GM12873 (cell line): ENCODE data around the gene OR2A12.

Experiments used
- CTCF ChIP-seq: IDR thresholded peaks from 2 replicates; pipeline ENCODE4 v1.5.1; 2012; ENCODE audit warnings: low read depth, mild to moderate bottlenecking, moderate library complexity, low read length, control low read depth; ENCODE audit not compliant: insufficient read depth; ENCODE audit errors: missing control alignments

The OR2A12 gene

GRCh38 chr7:144090667-144091066 is 4.6 kb downstream of the OR2A12 start:
- no peak for TF ChIP-seq CTCF

- TF ChIP-seq CTCF, result no peak
Measured at GRCh38 chr7:144098776-144099175, 12.7 kb downstream of the OR2A12 start.

GRCh38 chr7:144100607-144101006 is 14.5 kb downstream of the OR2A12 start:
- no peak for TF ChIP-seq CTCF

GRCh38 chr7:144102041-144102440 is 16.0 kb downstream of the OR2A12 start:
- TF ChIP-seq CTCF, result no peak

GRCh38 chr7:144105211-144105610 is 19.1 kb downstream of the OR2A12 start:
- TF ChIP-seq CTCF, result no peak

- no peak for TF ChIP-seq CTCF
Measured at GRCh38 chr7:144109283-144109682, 23.2 kb downstream of the OR2A12 start, which contains the start of gene OR2A2. OR2A2 (plus strand) TSS chr7:144109583; CDS start chr7:144109583, 0 bp downstream.

- TF ChIP-seq CTCF, result no peak
Measured at GRCh38 chr7:144110272-144110671, 24.2 kb downstream of the OR2A12 start.
